Measurements from ENCODE around the gene HHATL.

The HHATL gene

GRCh38 chr3:42696356-42697288, 6.0 kb downstream of the HHATL start:
- DNase-seq = no peak

- DNase-seq = no peak
These were observed 8.2 kb downstream of the HHATL start for GRCh38 chr3:42694366-42694765.

- DNase-seq = no peak
These were observed 9.1 kb downstream of the HHATL start for GRCh38 chr3:42693530-42693930.

GRCh38 chr3:42692667-42693529, 9.7 kb downstream of the HHATL start:
- no peak for DNase-seq

GRCh38 chr3:42691816-42692666, 10.6 kb downstream of the HHATL start:
- DNase-seq = no peak

- DNase-seq = no peak
These were observed 11.6 kb downstream of the HHATL start for GRCh38 chr3:42690766-42691680.

GRCh38 chr3:42690191-42690590, 12.4 kb downstream of the HHATL start:
- no peak for DNase-seq

- DNase-seq = no peak
These were observed 13.1 kb downstream of the HHATL start for GRCh38 chr3:42689421-42690014.

- DNase-seq = no peak
These were observed 13.8 kb downstream of the HHATL start for GRCh38 chr3:42688487-42689420.

- DNase-seq = no peak
These were observed 14.6 kb downstream of the HHATL start for GRCh38 chr3:42688016-42688415.

GRCh38 chr3:42686832-42687650, 15.6 kb downstream of the HHATL start:
- no peak for DNase-seq

GRCh38 chr3:42685891-42686820, 16.4 kb downstream of the HHATL start:
- no peak for DNase-seq

- no peak for DNase-seq
These were observed 17.2 kb downstream of the HHATL start, which contains the start of gene KLHL40 for GRCh38 chr3:42685363-42685881. TSS of gene KLHL40 (plus strand) at chr3:42685537. CDS start at chr3:42685619, 82 bp downstream.

GRCh38 chr3:42684632-42685362, 17.8 kb downstream of the HHATL start:
- no peak for DNase-seq

- peak; percentile 94 for DNase-seq
These were observed 18.6 kb downstream of the HHATL start for GRCh38 chr3:42683875-42684598.

Measured in suppressor macrophage treated with lipopolysaccharide for 4 hours (primary cell).